Astrocyte (in vitro differentiated cells and primary cell): ENCODE results near the gene GRK6. TPM values are rescaled to one million over a fixed set of nuclear protein-coding genes. Genes with fewer than 3 reads are reported as not detected.

Source experiments
- DNase-seq: peaks from one replicate; pipeline ENCODE4 v3.0.0-alpha.2; 2010; ENCODE audit warnings: low read depth
- FAIRE-seq: peaks from 2 replicates; lab custom pipeline; 2011; peaks lifted over from hg19 to GRCh38; lab: Jason Lieb, UNC
- H2AFZ ChIP-seq: 2 replicates; pipeline ENCODE4 v1.6.0; 2012; ENCODE audit warnings: low read depth, low read length, inconsistent platforms
- H3K27ac ChIP-seq: 2 replicates; pipeline ENCODE4 v1.5.1; 2011; ENCODE audit warnings: low read depth, low read length, inconsistent platforms
- H3K27me3 ChIP-seq: 2 replicates; pipeline ENCODE4 v1.6.0; 2011; ENCODE audit warnings: low read length, inconsistent platforms; ENCODE audit not compliant: insufficient read depth
- H3K36me3 ChIP-seq: 2 replicates; pipeline ENCODE4 v1.5.1; 2011; ENCODE audit warnings: low read length, inconsistent platforms; ENCODE audit not compliant: insufficient read depth
- H3K4me1 ChIP-seq: 2 replicates; pipeline ENCODE4 v1.5.1; 2011; ENCODE audit warnings: low read length, inconsistent platforms; ENCODE audit not compliant: insufficient read depth
- H3K4me2 ChIP-seq: 2 replicates; pipeline ENCODE4 v1.6.0; 2012; ENCODE audit warnings: low read length, inconsistent platforms
- H3K4me3 ChIP-seq: 2 replicates; pipeline ENCODE4 v1.5.1; 2011; ENCODE audit warnings: low read depth, mild to moderate bottlenecking, low read length, inconsistent platforms; ENCODE audit not compliant: insufficient read depth
- H3K79me2 ChIP-seq: 2 replicates; pipeline ENCODE4 v1.6.0; 2012; ENCODE audit warnings: mild to moderate bottlenecking, low read length, inconsistent platforms; ENCODE audit not compliant: insufficient read depth
- H3K9ac ChIP-seq: 2 replicates; pipeline ENCODE4 v1.6.0; 2012; ENCODE audit warnings: mild to moderate bottlenecking, low read length, inconsistent platforms
- H3K9me3 ChIP-seq: 2 replicates; pipeline ENCODE4 v1.5.1; 2012; ENCODE audit warnings: low read depth, mild to moderate bottlenecking, low read length, inconsistent platforms; ENCODE audit not compliant: insufficient read depth
- H4K20me1 ChIP-seq: 2 replicates; pipeline ENCODE4 v1.6.0; 2012; ENCODE audit warnings: low read length, inconsistent platforms; ENCODE audit not compliant: insufficient read depth
- H3K27ac Mint-ChIP-seq: one replicate; pipeline ENCODE4 v1.8.0; 2021; ENCODE audit warnings: mild to moderate bottlenecking, mixed read lengths; ENCODE audit not compliant: unreplicated experiment
- H3K27me3 Mint-ChIP-seq: one replicate; pipeline ENCODE4 v1.8.0; 2021; ENCODE audit warnings: low read depth, mixed read lengths; ENCODE audit not compliant: unreplicated experiment
- H3K36me3 Mint-ChIP-seq: one replicate; pipeline ENCODE4 v1.8.0; 2021; ENCODE audit warnings: low read depth, mixed read lengths; ENCODE audit not compliant: unreplicated experiment
- H3K4me1 Mint-ChIP-seq: one replicate; pipeline ENCODE4 v1.8.0; 2021; ENCODE audit warnings: low read depth, mixed read lengths; ENCODE audit not compliant: unreplicated experiment
- H3K4me3 Mint-ChIP-seq: one replicate; pipeline ENCODE4 v1.8.0; 2021; ENCODE audit warnings: mild to moderate bottlenecking, moderate library complexity, mixed read lengths; ENCODE audit not compliant: unreplicated experiment
- H3K9me3 Mint-ChIP-seq: one replicate; pipeline ENCODE4 v1.8.0; 2021; ENCODE audit warnings: mild to moderate bottlenecking, mixed read lengths; ENCODE audit not compliant: unreplicated experiment
- EZH2 ChIP-seq: IDR thresholded peaks from 2 replicates; pipeline ENCODE4 v1.6.1; 2012; ENCODE audit warnings: mild to moderate bottlenecking, low read length, inconsistent platforms; ENCODE audit not compliant: insufficient read depth
- total RNA-seq: library from RNA; stranded (reverse); gene quantifications from 2 replicates; pipeline ENCODE4 v1.2.1, GENCODE V29; 2021
- TF ChIP-seq, protein P1 (sequence below): IDR thresholded peaks from 2 replicates; pipeline ENCODE4 v1.5.1; 2011; ENCODE audit warnings: low read depth, mild to moderate bottlenecking, inconsistent platforms, low read length, moderate library complexity; ENCODE audit not compliant: insufficient read depth

GRK6 gene
- total RNA-seq, 1 donor from 2014 or later = 25.9 TPM

DNA sequence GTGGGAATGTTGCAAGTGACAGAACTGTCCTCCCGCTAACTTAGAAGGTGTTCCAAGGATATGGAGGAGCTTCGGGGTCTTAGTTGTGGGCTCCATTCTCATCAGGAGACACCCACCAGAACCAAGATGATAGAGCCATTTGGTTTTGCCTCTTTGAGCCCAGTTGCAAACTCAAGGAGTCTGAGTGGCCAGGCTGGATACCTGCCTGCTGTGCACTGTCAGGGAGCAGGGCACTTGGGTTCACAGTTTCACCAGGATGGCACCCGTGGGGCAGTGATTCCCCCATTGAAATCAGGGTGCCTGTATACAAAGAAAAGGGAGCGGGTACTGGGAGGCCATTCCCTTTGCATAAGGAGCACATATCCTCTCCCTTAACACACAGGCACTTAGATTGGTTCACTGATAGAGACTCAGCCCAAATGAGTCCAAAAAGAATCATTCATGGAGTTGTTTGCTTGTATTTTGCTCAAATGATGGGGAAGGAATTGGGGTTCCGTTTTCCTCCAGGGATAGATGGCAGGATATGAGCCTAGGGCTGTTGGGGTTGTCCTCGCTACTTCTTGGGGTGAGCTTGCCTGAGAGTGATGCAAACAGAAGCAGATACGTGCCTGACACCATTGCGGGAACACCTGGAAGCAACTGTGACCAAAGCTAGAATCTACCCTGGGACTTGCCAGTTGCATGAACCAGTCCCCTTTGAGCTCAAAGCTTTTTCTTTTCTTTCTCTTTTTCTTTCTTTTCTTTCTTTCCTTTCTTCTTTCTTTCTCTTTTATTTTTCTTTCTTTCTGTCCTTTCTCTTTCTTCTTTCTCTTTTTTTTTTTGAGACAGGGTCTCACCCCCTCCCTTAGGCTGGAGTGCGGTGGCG, 18.8 kb downstream of the GRK6 start:
- peak overlapping the region; percentile 29 for H3K27ac Mint-ChIP-seq
- Histone ChIP-seq H3K4me1 (peaks cover 18% of the 10 kb centered on the region), H3K79me2 (no peaks in the 10 kb centered on the region), H3K4me2 (peak overlapping the region; percentile 95), H2AFZ (no peak overlapping the region), H3K9ac (no peak overlapping the region), H3K27ac (no peak overlapping the region), H3K4me3 (no peak overlapping the region), H3K9me3 (no peaks in the 10 kb centered on the region), H4K20me1 (peaks cover 20% of the 10 kb centered on the region), H3K36me3 (no peaks in the 10 kb centered on the region), H3K27me3 (no peaks in the 10 kb centered on the region)
- H3K4me1 Mint-ChIP-seq = peaks cover 21% of the 10 kb centered on the region
- peak overlapping the region; percentile 77 for H3K4me3 Mint-ChIP-seq
- TF ChIP-seq, protein P1, sequence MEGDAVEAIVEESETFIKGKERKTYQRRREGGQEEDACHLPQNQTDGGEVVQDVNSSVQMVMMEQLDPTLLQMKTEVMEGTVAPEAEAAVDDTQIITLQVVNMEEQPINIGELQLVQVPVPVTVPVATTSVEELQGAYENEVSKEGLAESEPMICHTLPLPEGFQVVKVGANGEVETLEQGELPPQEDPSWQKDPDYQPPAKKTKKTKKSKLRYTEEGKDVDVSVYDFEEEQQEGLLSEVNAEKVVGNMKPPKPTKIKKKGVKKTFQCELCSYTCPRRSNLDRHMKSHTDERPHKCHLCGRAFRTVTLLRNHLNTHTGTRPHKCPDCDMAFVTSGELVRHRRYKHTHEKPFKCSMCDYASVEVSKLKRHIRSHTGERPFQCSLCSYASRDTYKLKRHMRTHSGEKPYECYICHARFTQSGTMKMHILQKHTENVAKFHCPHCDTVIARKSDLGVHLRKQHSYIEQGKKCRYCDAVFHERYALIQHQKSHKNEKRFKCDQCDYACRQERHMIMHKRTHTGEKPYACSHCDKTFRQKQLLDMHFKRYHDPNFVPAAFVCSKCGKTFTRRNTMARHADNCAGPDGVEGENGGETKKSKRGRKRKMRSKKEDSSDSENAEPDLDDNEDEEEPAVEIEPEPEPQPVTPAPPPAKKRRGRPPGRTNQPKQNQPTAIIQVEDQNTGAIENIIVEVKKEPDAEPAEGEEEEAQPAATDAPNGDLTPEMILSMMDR = no peak
- TF ChIP-seq EZH2 = no peak
- no peak for FAIRE-seq
- H3K27me3 Mint-ChIP-seq = no peaks in the 10 kb centered on the region
- H3K36me3 Mint-ChIP-seq = peaks cover 5% of the 10 kb centered on the region
- no peaks in the 10 kb centered on the region for H3K9me3 Mint-ChIP-seq
- no peak for DNase-seq

- Histone ChIP-seq H3K4me2 (peak overlapping the region; percentile 95), H3K9me3 (no peaks in the 10 kb centered on the region), H3K79me2 (no peaks in the 10 kb centered on the region), H4K20me1 (peaks cover 26% of the 10 kb centered on the region), H3K36me3 (no peaks in the 10 kb centered on the region), H2AFZ (no peak overlapping the region), H3K27me3 (no peaks in the 10 kb centered on the region), H3K4me3 (peak overlapping the region; percentile 65), H3K27ac (no peak overlapping the region), H3K4me1 (peaks cover 18% of the 10 kb centered on the region), H3K9ac (peak overlapping the region; percentile 79)
- Mint-ChIP-seq H3K9me3 (no peaks in the 10 kb centered on the region), H3K27me3 (peaks cover 2% of the 10 kb centered on the region), H3K4me3 (peak overlapping the region; percentile 77), H3K4me1 (peaks cover 21% of the 10 kb centered on the region), H3K36me3 (peaks cover 5% of the 10 kb centered on the region), H3K27ac (peak overlapping the region; percentile 29)
- TF ChIP-seq, protein P1 = no peak
- no peak for TF ChIP-seq EZH2
- no peak for FAIRE-seq
- no peak for DNase-seq
These were observed 19.4 kb downstream of the GRK6 start for GRCh38 chr5:177445917-177446199.
